HG03045 (cell line): Measurements from ENCODE around the gene CHTF18.
"Not testable (repeated sequence)": the region's sequence is repeated elsewhere in the genome, so short reads cannot be mapped to it uniquely, and the experiment has no call there.

Experiments
- ATAC-seq: cut with Tn5 transposase; IDR thresholded peaks from one replicate; pipeline ENCODE4 v1.9.1; 2021; ENCODE audit warnings: mild to moderate bottlenecking, moderate library complexity; ENCODE audit not compliant: unreplicated experiment

The CHTF18 gene

DNA sequence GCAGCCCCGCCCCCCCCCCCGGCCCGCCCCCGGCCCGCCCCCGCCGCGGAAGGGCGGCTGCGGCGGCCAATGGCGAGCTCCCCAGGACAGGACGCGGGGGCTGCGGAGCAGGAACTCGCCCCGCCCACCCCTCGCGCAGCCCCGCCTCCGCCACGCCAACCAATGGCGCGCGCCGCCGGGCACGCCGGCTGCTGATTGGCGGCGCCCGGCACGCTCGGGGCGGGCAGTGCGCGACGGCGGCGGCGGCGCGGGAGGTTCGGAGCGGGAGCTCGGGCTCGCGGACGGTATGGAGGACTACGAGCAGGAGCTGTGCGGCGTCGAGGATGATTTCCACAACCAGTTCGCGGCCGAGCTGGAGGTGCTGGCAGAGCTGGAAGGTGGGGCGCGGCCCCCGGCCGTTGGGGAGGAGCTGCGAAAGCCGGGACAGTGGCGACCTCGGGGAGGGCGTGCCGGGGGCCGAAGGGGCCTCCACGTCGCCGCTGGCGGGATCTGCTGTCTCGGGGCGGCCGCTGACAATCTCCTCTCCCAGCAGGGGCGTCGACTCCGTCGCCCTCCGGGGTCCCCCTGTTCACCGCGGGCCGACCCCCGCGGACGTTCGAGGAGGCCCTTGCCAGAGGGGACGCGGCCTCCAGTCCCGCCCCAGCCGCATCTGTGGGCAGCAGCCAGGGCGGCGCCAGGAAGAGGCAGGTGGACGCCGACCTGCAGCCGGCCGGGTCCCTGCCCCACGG lies at the start of gene CHTF18:
TSS of gene CHTF18 (plus strand) at position 222 of the 728 bp plus-strand sequence. CDS start at position 287, 65 bp downstream.
- ATAC-seq, result peak; percentile 66

GRCh38 chr16:739560-740458 lies 48.6 kb upstream of the CHTF18 start:
- no peak for ATAC-seq

GRCh38 chr16:740459-740763 lies 48.0 kb upstream of the CHTF18 start:
- peak; percentile 9 for ATAC-seq

- peak; percentile 68 for ATAC-seq
Measured at GRCh38 chr16:740764-741505, 47.5 kb upstream of the CHTF18 start, which contains the start of gene CIAO3. TSS of gene CIAO3 (minus strand) at chr16:740997. CDS start at chr16:740985, 12 bp downstream.

DNA sequence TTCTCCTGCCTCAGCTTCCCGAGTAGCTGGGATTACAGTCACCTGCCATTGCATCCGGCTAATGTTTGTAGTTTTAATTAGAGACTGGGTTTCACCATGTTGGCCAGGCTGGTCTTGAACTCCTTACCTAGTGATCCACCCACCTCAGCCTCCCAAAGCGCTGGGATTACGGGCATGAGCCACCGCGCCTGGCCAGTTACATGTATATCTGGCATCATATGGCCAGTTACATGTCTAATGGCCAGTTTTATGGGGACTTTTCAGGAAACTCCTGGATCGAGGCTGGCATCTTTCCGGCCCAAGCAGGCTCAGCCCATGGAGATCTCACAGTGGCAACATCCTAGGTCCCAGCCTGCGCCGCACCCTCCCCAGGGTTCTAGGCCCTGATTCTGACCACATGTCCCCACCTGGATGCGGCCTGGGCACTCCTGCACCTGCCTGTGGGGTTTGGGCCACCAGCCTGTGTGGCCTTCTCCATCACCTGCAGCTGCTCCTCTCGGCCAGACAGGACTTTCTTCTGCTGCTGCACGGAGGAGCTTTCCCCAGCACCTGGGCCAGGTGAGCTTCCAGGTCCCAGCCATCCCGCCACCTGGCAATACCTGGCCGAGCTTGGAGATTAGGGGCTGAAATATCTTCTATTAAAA lies 46.3 kb upstream of the CHTF18 start:
- ATAC-seq, result no peak

DNA sequence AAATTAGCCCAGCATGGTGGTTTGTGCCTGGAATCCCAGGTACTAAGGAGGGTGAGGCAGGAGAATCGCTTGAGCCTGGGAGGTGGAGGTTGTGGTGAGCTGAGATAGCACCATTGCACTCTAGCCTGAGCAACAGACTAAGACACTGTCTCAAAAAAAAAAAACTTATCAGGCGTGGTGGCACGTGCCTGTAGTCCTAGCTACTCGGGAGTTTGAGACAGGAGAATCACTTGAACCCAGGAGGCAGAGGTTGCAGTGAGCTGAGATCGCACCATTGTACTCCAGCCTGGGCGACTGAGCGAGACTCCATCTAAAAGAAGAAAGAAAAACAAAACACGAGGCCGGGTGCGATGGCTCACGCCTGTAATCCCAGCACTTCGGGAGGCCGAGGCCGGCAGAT lies 45.5 kb upstream of the CHTF18 start:
- ATAC-seq, result not testable (repeated sequence)

DNA sequence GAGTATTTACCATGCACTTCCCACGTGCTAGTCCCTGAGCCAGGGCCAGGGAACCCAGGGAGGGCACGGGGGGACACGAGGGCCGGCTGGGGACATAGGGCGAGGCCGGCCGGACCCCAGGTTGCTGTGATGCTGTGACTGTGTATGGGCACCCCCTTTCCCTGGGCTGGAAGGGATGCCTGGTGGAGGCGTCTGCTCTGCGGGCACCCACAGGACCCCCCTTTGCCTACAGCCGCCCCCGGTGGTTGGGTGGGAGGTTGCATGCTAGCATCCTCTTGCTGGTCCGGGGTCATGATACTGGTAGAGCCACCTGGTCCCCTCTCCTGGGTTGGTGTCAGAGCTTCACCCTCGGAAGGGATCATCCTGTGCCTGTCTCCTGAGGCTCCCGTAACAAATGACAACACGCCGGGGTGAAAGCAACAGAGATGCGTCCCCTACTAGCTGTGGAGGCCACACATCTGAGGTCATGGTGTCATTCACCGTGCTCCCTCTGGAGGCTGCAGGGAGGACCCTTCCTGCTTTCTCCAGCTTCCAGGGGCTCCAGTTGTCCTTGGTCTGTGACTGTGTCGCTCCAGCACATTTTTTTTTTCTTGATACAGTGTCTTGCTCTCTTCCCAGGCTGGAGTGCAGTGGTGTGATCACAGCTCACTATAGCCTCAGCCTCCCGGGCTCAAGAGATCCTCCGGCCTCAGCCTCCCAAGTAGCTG lies 44.5 kb upstream of the CHTF18 start:
- ATAC-seq, result no peak

GRCh38 chr16:745739-746138 lies 42.7 kb upstream of the CHTF18 start:
- no peak for ATAC-seq

GRCh38 chr16:746637-747036 lies 41.8 kb upstream of the CHTF18 start:
- no peak for ATAC-seq

- ATAC-seq, result no peak
Measured at GRCh38 chr16:747978-748746, 40.3 kb upstream of the CHTF18 start.

- ATAC-seq, result no peak
Measured at GRCh38 chr16:749010-749409, 39.4 kb upstream of the CHTF18 start.

- no peak for ATAC-seq
Measured at GRCh38 chr16:750485-750884, 37.9 kb upstream of the CHTF18 start.

DNA sequence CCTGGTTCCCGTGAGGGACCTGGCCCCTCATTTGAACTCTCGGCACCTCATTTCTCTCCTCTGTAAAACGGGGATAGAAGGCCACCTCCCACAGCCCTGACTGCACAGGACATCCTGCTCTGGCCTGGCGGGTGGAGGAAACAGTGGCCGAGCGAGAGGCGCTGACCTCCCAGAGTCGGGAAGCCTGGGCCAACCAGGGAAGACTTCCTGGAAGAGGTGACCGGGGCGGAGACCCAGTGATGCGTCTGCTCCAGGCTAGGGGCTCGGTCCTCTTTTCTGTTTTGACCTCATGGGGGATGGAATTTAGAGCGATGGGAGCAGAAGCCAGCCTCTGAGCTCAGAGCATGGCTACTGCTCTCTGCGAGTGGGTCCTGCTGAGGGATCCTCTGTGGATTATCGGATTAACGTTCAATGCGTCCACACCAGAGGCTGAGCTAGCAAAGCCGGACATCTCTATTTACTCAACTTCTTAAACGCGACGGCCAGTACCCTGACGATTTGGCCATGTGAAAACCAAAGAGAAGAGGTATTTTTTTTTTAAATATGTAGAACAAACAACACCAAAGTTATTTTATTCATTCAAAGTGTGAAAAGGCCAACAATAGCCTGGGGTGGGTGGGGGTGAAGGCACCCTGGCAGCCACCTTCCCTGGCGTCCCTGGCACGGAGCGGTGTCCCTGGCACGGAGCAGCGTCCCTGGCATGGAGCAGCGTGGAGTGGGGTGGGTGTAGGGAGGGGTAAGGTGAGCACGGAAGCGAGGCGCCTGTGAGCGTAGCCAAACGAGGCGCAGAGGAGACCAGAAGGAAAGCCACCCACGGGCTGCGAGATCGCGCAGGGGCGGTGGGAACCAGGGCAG lies 37.0 kb upstream of the CHTF18 start:
- no peak for ATAC-seq

- no peak for ATAC-seq
Measured at GRCh38 chr16:752007-752312, 36.5 kb upstream of the CHTF18 start.

DNA sequence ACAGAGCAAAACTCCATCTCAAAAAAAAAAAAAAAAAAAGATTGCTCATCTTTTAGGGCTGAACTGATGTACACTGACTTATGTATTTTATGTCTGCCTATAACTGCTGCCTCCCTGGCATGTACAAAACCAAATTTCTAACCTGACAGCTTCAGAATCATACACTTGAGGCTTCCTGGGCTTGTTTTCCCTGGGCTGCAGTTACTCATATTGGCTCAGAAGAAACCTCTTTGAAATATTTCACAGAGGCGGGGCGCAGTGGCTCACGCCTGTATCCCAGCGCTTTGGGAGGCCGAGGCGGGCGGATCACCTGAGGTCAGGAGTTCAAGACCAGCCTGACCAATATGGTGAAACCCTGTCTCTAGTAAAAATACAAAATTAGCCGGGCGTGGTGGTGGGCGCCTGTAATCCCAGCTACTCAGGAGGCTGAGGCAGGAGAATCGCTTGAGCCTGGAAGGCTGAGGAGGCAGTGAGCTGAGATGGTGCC lies 34.3 kb upstream of the CHTF18 start:
- not testable (repeated sequence) for ATAC-seq

GRCh38 chr16:754656-755055 lies 33.8 kb upstream of the CHTF18 start:
- ATAC-seq, result no peak

- no peak for ATAC-seq
Measured at GRCh38 chr16:756428-756827, 32.0 kb upstream of the CHTF18 start.

- ATAC-seq, result no peak
Measured at GRCh38 chr16:759110-759910, 29.1 kb upstream of the CHTF18 start.
